Thoracic aorta (tissue), 2 donors: ENCODE measurements around the gene ADAM10. TPM values are rescaled to one million over a fixed set of nuclear protein-coding genes. Genes with fewer than 3 reads are reported as not detected.
"Not testable (repeated sequence)": the region's sequence is repeated elsewhere in the genome, so short reads cannot be mapped to it uniquely, and the experiment has no call there.

Experiments used
- ATAC-seq: fragments of 150-250 bp; one replicate; pipeline ENCODE4 v1.8.0; 2017; ENCODE audit warnings: low read depth; ENCODE audit not compliant: insufficient number of reproducible peaks, low FRiP score
- DNase-seq: peaks from one replicate; pipeline ENCODE4 v3.0.0-alpha.2; 2020; ENCODE audit warnings: low spot score
- H3K27ac ChIP-seq, 2 donors: fragments of 200-600 bp; sonication (generic); 1 replicate in 1 of 2; 2 replicates in 1 of 2; pipeline ENCODE4 v1.5.1; 2016; ENCODE audit warnings: mild to moderate bottlenecking in 2 of 2, moderate library complexity in 2 of 2
- H3K27me3 ChIP-seq: fragments of 200-600 bp; sonication (generic); replicated peaks from 2 replicates; pipeline ENCODE4 v1.6.0; 2016; ENCODE audit warnings: mild to moderate bottlenecking; ENCODE audit not compliant: insufficient read depth
- H3K36me3 ChIP-seq: fragments of 200-600 bp; sonication (generic); one replicate; pipeline ENCODE4 v1.5.1; 2016
- H3K4me1 ChIP-seq, 2 donors: fragments of 200-600 bp; sonication (generic); 1 replicate in 1 of 2; 2 replicates in 1 of 2; pipeline versions ENCODE4 v1.5.1 to v1.6.0; 2016; ENCODE audit warnings: low read depth in 2 of 2, mild to moderate bottlenecking in 1 of 2; ENCODE audit not compliant: control insufficient read depth in 1 of 2
- H3K4me3 ChIP-seq: fragments of 200-600 bp; sonication (generic); 2 replicates; pipeline ENCODE4 v1.5.1; 2016; ENCODE audit warnings: mild to moderate bottlenecking
- H3K9me3 ChIP-seq: fragments of 200-600 bp; sonication (generic); 2 replicates; pipeline ENCODE4 v1.5.1; 2016
- total RNA-seq, 2 donors: library from RNA; depleted of rRNA; stranded (reverse); fragments of >200 nt; gene quantifications; one replicate each; pipeline versions ENCODE4 v1.1.0 to v1.2.3, GENCODE V29; 2016
- TF ChIP-seq, protein P1 (sequence below): fragments of 200-600 bp; sonication (generic); IDR thresholded peaks from one replicate; pipeline ENCODE4 v1.5.1; 2019; ENCODE audit warnings: antibody characterized with exemption

ADAM10 gene
- total RNA-seq, 2 donors from 2014 or later: 41.2 to 63.1 TPM

DNA sequence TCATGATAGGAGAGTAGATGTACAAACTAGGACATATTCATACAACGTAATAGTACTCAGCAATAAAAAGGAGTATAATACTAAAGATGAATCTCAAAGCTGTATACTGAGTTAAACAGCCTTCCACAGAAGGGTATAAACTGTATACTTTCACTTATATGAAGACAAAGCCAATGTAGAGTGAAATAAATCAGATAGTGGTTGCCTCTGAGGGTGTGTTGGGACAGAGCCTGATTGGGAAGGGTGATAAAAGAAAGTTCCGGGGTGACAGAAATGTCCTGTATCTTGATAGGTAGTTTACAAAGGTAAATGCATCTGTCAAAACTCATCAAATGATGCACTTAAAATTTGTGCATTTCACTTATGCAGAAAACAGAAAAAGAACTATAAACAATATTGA, 122.5 kb downstream of the ADAM10 start:
- H3K27ac ChIP-seq: no peak overlapping the region
- TF ChIP-seq, protein P1, sequence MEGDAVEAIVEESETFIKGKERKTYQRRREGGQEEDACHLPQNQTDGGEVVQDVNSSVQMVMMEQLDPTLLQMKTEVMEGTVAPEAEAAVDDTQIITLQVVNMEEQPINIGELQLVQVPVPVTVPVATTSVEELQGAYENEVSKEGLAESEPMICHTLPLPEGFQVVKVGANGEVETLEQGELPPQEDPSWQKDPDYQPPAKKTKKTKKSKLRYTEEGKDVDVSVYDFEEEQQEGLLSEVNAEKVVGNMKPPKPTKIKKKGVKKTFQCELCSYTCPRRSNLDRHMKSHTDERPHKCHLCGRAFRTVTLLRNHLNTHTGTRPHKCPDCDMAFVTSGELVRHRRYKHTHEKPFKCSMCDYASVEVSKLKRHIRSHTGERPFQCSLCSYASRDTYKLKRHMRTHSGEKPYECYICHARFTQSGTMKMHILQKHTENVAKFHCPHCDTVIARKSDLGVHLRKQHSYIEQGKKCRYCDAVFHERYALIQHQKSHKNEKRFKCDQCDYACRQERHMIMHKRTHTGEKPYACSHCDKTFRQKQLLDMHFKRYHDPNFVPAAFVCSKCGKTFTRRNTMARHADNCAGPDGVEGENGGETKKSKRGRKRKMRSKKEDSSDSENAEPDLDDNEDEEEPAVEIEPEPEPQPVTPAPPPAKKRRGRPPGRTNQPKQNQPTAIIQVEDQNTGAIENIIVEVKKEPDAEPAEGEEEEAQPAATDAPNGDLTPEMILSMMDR: no peak

DNA sequence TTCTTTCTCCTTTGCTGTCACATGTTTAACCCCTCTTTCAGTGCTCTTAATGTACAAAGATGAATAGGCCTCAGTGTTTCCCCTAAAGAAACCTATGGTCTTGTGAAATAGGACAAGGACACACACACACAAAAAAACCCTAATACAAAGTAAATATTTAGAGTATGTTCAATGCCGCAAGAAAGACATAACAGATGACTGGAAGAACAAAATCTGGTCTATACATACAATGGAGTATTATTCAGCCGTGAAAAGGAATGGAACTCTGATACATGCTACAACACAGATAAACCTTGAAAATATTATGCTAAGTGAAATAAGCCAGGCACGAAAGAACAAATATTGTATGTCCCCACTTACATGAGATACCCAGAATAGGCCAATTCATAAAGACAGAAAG, 123.1 kb downstream of the ADAM10 start:
- no peaks in the 10 kb centered on the region for H3K27me3 ChIP-seq
- no peak overlapping the region for H3K4me3 ChIP-seq
- H3K27ac ChIP-seq: no peak overlapping the region
- TF ChIP-seq, protein P1: no peak
- DNase-seq: no peak
- no peaks in the 10 kb centered on the region for H3K9me3 ChIP-seq
- peaks cover 3% of the 10 kb centered on the region for H3K36me3 ChIP-seq
- no peak for ATAC-seq
- H3K4me1 ChIP-seq: peaks cover 8 to 19% of the 10 kb centered on the region in 2 donors

More for the DNA sequence above, 122.5 kb downstream of the ADAM10 start:
- Histone ChIP-seq H3K4me3 (no peak overlapping the region), H3K4me1 (peaks cover 8 to 19% of the 10 kb centered on the region in 2 donors), H3K36me3 (peaks cover 3% of the 10 kb centered on the region), H3K9me3 (no peaks in the 10 kb centered on the region), H3K27me3 (no peaks in the 10 kb centered on the region)
- ATAC-seq (no peak), DNase-seq (no peak)

DNA sequence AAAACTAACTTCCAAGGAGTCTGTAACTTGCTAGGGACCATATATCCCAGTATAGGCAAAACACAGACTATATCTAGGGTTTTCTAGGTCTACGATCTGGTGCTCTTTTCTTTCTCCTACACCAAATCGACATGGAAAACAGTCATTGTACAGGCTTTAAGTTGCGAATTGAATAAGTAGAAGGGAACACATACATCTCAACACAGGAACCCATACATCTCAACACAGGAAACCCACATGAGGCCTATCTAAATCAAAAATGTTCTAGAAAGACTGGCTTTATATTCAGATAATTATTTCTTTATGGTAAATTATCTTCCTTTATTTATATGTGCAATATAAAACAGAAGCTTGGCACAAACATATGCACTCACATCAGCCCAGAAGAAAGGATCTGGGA, 126.6 kb downstream of the ADAM10 start:
- H3K4me1 ChIP-seq: peaks cover 1 to 6% of the 10 kb centered on the region in 2 donors
- TF ChIP-seq, protein P1: no peak
- no peak for ATAC-seq
- peaks cover 3% of the 10 kb centered on the region for H3K36me3 ChIP-seq
- H3K27ac ChIP-seq: no peak overlapping the region
- no peaks in the 10 kb centered on the region for H3K27me3 ChIP-seq
- no peaks in the 10 kb centered on the region for H3K9me3 ChIP-seq
- DNase-seq: no peak
- H3K4me3 ChIP-seq: no peak overlapping the region

DNA sequence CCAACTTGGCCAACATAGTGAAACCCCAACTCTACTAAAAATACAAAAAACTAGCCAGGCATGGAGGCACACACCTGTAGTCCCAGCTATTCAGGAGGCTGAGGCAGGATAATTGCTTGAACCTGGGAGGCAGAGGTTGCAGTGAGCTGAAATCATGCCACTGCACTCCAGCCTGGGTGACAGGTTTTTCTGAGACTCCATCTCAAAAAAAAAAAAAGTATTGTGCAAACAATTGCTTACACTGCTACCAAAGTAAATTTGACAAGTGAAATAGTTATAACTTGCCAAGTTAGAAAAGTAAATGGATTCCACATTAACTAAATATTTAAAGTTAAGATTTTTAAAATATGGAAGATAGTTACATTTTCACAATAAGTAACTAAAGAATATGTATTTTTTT, 129.2 kb downstream of the ADAM10 start:
- ATAC-seq, H3K36me3 ChIP-seq, H3K4me1 ChIP-seq, H3K27ac ChIP-seq, H3K4me3 ChIP-seq, H3K9me3 ChIP-seq, DNase-seq, H3K27me3 ChIP-seq: not testable (repeated sequence)

DNA sequence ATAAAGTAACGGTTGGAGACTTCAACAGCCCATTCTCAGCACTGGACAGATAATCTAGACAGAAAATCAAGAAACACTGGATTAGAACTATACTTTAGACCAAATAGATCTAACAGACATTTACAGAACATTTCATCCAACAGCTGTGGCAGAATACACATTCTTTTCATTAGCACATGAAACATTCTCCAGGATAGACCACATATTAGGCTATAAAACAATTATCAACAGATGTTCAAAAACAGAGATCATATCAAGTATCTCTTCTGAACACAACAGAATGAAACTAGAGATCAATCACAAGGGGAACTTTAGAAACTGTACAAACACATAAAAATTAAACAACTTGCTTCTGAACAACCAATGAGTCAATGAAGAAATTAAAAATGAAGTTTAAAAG, 133.3 kb downstream of the ADAM10 start:
- peaks cover 11% of the 10 kb centered on the region for H3K9me3 ChIP-seq
- no peak overlapping the region for H3K27ac ChIP-seq
- H3K27me3 ChIP-seq: no peaks in the 10 kb centered on the region
- DNase-seq (no peak), ATAC-seq (no peak)
- H3K4me1 ChIP-seq: no peaks in the 10 kb centered on the region
- TF ChIP-seq, protein P1: no peak
- H3K4me3 ChIP-seq: no peak overlapping the region
- peaks cover 9% of the 10 kb centered on the region for H3K36me3 ChIP-seq
